ENCODE measurements around the gene MID1.

MID1 gene

GRCh38 chrX:10524578-10524977, 95.8 kb downstream of the MID1 start:
- DNase-seq: no peak

- no peak for DNase-seq
These were observed 100.6 kb downstream of the MID1 start for GRCh38 chrX:10519761-10520160.

- no peak for DNase-seq
These were observed 101.1 kb downstream of the MID1 start for GRCh38 chrX:10519278-10519677.

- no peak for DNase-seq
These were observed 102.3 kb downstream of the MID1 start for GRCh38 chrX:10518073-10518472.

GRCh38 chrX:10516781-10517322, 103.5 kb downstream of the MID1 start:
- no peak for DNase-seq

GRCh38 chrX:10514891-10515290, 105.5 kb downstream of the MID1 start:
- DNase-seq: no peak

- no peak for DNase-seq
These were observed 106.4 kb downstream of the MID1 start for GRCh38 chrX:10513974-10514373.

GRCh38 chrX:10512741-10513140, 107.6 kb downstream of the MID1 start:
- no peak for DNase-seq

- no peak for DNase-seq
These were observed 108.1 kb downstream of the MID1 start for GRCh38 chrX:10512258-10512657.

GRCh38 chrX:10509397-10509796, 111.0 kb downstream of the MID1 start:
- DNase-seq: no peak

GRCh38 chrX:10508891-10509290, 111.5 kb downstream of the MID1 start:
- DNase-seq: no peak

GRCh38 chrX:10507876-10508275, 112.5 kb downstream of the MID1 start:
- DNase-seq: no peak

- no peak for DNase-seq
These were observed 113.2 kb downstream of the MID1 start for GRCh38 chrX:10507181-10507580.

- no peak for DNase-seq
These were observed 113.6 kb downstream of the MID1 start for GRCh38 chrX:10506781-10507180.

- no peak for DNase-seq
These were observed 114.7 kb downstream of the MID1 start for GRCh38 chrX:10505726-10506125.

- no peak for DNase-seq
These were observed 117.4 kb downstream of the MID1 start for GRCh38 chrX:10502961-10503360.

- no peak for DNase-seq
These were observed 118.8 kb downstream of the MID1 start for GRCh38 chrX:10501611-10502010.

- DNase-seq: no peak
These were observed 123.9 kb downstream of the MID1 start for GRCh38 chrX:10496345-10496965.

GRCh38 chrX:10495677-10496076, 124.7 kb downstream of the MID1 start:
- no peak for DNase-seq

GRCh38 chrX:10492250-10492649, 128.1 kb downstream of the MID1 start:
- no peak for DNase-seq

- DNase-seq: no peak
These were observed 134.0 kb downstream of the MID1 start for GRCh38 chrX:10486373-10486772.

- no peak for DNase-seq
These were observed 135.1 kb downstream of the MID1 start for GRCh38 chrX:10485326-10485725.

GRCh38 chrX:10484683-10485247, 135.6 kb downstream of the MID1 start:
- DNase-seq: no peak

GRCh38 chrX:10483191-10483831, 137.1 kb downstream of the MID1 start:
- DNase-seq: no peak
